D721Med (cell line): ENCODE data around the gene MLX.
A peak's percentile ranks its signal among the peaks of the same experiment; 100 is the strongest.
"Not testable (repeated sequence)": the region's sequence is repeated elsewhere in the genome, so short reads cannot be mapped to it uniquely, and the experiment has no call there.

Source experiments
- DNase-seq: peaks from one replicate; pipeline ENCODE4 v3.0.0; 2011; ENCODE audit warnings: low spot score; ENCODE audit not compliant: insufficient read length
- FAIRE-seq: peaks from 2 replicates; lab custom pipeline; 2011; peaks lifted over from hg19 to GRCh38; lab: Jason Lieb, UNC
- CTCF ChIP-seq: IDR thresholded peaks from 2 replicates; pipeline ENCODE4 v1.5.1; 2012; ENCODE audit warnings: mild to moderate bottlenecking, control low read depth; ENCODE audit not compliant: insufficient read depth; ENCODE audit errors: missing control alignments

The MLX gene

GRCh38 chr17:42608305-42609181, 41.6 kb downstream of the MLX start:
- DNase-seq = no peak
- no peak for TF ChIP-seq CTCF
- no peak for FAIRE-seq

GRCh38 chr17:42609182-42609813, 42.4 kb downstream of the MLX start, which contains the start of the genes RETREG3 and TUBG1:
Gene RETREG3, minus strand, starts transcription at chr17:42609374. Its CDS starts 50 bp downstream, at chr17:42609324.
Gene TUBG1, plus strand, starts transcription at chr17:42609683. Its CDS starts 55 bp downstream, at chr17:42609738.
- TF ChIP-seq CTCF = no peak
- DNase-seq (peak; percentile 94), FAIRE-seq (no peak)

GRCh38 chr17:42609814-42610801, 43.2 kb downstream of the MLX start:
- not testable (repeated sequence) for DNase-seq

GRCh38 chr17:42612013-42612412, 45.1 kb downstream of the MLX start:
- DNase-seq (no peak), FAIRE-seq (no peak)
- TF ChIP-seq CTCF = no peak

More at GRCh38 chr17:42609814-42610801, 43.2 kb downstream of the MLX start:
- FAIRE-seq = not testable (repeated sequence)

GRCh38 chr17:42613699-42614295, 46.9 kb downstream of the MLX start:
- FAIRE-seq = no peak
- no peak for DNase-seq
- no peak for TF ChIP-seq CTCF

GRCh38 chr17:42617956-42618431, 51.1 kb downstream of the MLX start:
- no peak for TF ChIP-seq CTCF
- no peak for FAIRE-seq
- DNase-seq = no peak
